DND-41 (cell line): Measurements from ENCODE around the gene USP22.

Experiments used
- ATAC-seq: fragments of 200-7000 bp; cut with Tn5 transposase; 3 replicates; pipeline ENCODE4 v1.9.1; 2021; ENCODE audit warnings: low read depth; ENCODE audit not compliant: insufficient read depth
- DNase-seq: peaks from one replicate; pipeline ENCODE4 v3.0.0-alpha.2; 2020
- H2AFZ ChIP-seq: 2 replicates; pipeline ENCODE4 v1.6.0; 2012; ENCODE audit warnings: low read depth, low read length
- H3K27ac ChIP-seq: 2 replicates; pipeline ENCODE4 v1.5.1; 2012; ENCODE audit warnings: low read length, inconsistent platforms
- H3K27me3 ChIP-seq: fragments of 200-600 bp; sonication (generic); 2 replicates; pipeline ENCODE4 v1.6.0; 2012; ENCODE audit warnings: low read length, mild to moderate bottlenecking, inconsistent platforms; ENCODE audit not compliant: insufficient read depth, poor library complexity
- H3K36me3 ChIP-seq: 2 replicates; pipeline ENCODE4 v1.5.1; 2012; ENCODE audit warnings: low read length, inconsistent platforms; ENCODE audit not compliant: insufficient read depth
- H3K4me1 ChIP-seq: 2 replicates; pipeline ENCODE4 v1.5.1; 2012; ENCODE audit warnings: mild to moderate bottlenecking, low read length; ENCODE audit not compliant: insufficient read depth
- H3K4me2 ChIP-seq: 2 replicates; pipeline ENCODE4 v1.6.0; 2012; ENCODE audit warnings: mild to moderate bottlenecking, moderate library complexity, low read length, inconsistent platforms; ENCODE audit not compliant: insufficient read depth
- H3K4me3 ChIP-seq, 2 experiments: fragments of 200-600 bp in 1 of 2; shearing (Covaris generic) in 1 of 2; 2 replicates each; pipeline ENCODE4 v1.5.1; 2012 to 2016; ENCODE audit warnings: inconsistent platforms in 2 of 2, low read length in 2 of 2, mild to moderate bottlenecking in 2 of 2, low read depth in 1 of 2, moderate library complexity in 1 of 2
- H3K79me2 ChIP-seq: 2 replicates; pipeline ENCODE4 v1.6.0; 2012; ENCODE audit warnings: low read length, inconsistent platforms; ENCODE audit not compliant: insufficient read depth
- H3K9ac ChIP-seq: 2 replicates; pipeline ENCODE4 v1.6.0; 2012; ENCODE audit warnings: low read depth, mild to moderate bottlenecking, inconsistent platforms, low read length, moderate library complexity
- H3K9me3 ChIP-seq: 2 replicates; pipeline ENCODE4 v1.5.1; 2012; ENCODE audit warnings: low read length, moderate library complexity, mild to moderate bottlenecking, inconsistent platforms; ENCODE audit not compliant: insufficient read depth, severe bottlenecking
- H4K20me1 ChIP-seq: 2 replicates; pipeline ENCODE4 v1.6.0; 2012; ENCODE audit warnings: low read length; ENCODE audit not compliant: insufficient read depth
- CTCF ChIP-seq: IDR thresholded peaks from 2 replicates; pipeline ENCODE4 v1.5.1; 2012; ENCODE audit warnings: borderline replicate concordance, low read length, moderate library complexity, mild to moderate bottlenecking; ENCODE audit not compliant: poor library complexity, severe bottlenecking; ENCODE audit errors: extremely low read depth
- EZH2 ChIP-seq: IDR thresholded peaks from 3 replicates; pipeline ENCODE4 v1.6.1; 2012; ENCODE audit warnings: borderline replicate concordance, low read depth, mild to moderate bottlenecking, moderate library complexity, low read length, inconsistent platforms; ENCODE audit not compliant: severe bottlenecking

The USP22 gene

GRCh38 chr17:20992987-20993862 lies 49.6 kb downstream of the USP22 start:
- peaks cover 30% of the 10 kb centered on the region for H4K20me1 ChIP-seq
- H3K4me3 ChIP-seq: no peak overlapping the region
- peak; percentile 68 for ATAC-seq

GRCh38 chr17:20992416-20992815 lies 50.4 kb downstream of the USP22 start:
- H3K9me3 ChIP-seq: no peaks in the 10 kb centered on the region
- H3K9ac ChIP-seq: no peak overlapping the region
- no peak for DNase-seq
- H3K27me3 ChIP-seq: no peaks in the 10 kb centered on the region
- H4K20me1 ChIP-seq: peaks cover 22% of the 10 kb centered on the region
- no peak for ATAC-seq
- H2AFZ ChIP-seq: no peak overlapping the region
- H3K4me1 ChIP-seq: no peaks in the 10 kb centered on the region
- no peak overlapping the region for H3K4me2 ChIP-seq
- H3K36me3 ChIP-seq: no peaks in the 10 kb centered on the region
- TF ChIP-seq CTCF (no peak), EZH2 (no peak)
- H3K79me2 ChIP-seq: no peaks in the 10 kb centered on the region
- no peak overlapping the region for H3K27ac ChIP-seq
- H3K4me3 ChIP-seq: no peak overlapping the region

More at GRCh38 chr17:20992987-20993862, 49.6 kb downstream of the USP22 start:
- no peak overlapping the region for H3K27ac ChIP-seq
- no peak overlapping the region for H3K9ac ChIP-seq
- H3K79me2 ChIP-seq: no peaks in the 10 kb centered on the region
- H3K4me1 ChIP-seq: no peaks in the 10 kb centered on the region
- no peaks in the 10 kb centered on the region for H3K9me3 ChIP-seq
- H3K27me3 ChIP-seq: no peaks in the 10 kb centered on the region
- TF ChIP-seq EZH2 (no peak), CTCF (peak; percentile 88)
- H3K36me3 ChIP-seq: no peaks in the 10 kb centered on the region
- DNase-seq: peak; percentile 70
- H3K4me2 ChIP-seq: no peak overlapping the region
- no peak overlapping the region for H2AFZ ChIP-seq

- H3K4me3 ChIP-seq: no peak overlapping the region
- no peaks in the 10 kb centered on the region for H3K79me2 ChIP-seq
- no peaks in the 10 kb centered on the region for H3K36me3 ChIP-seq
- H3K27me3 ChIP-seq: no peaks in the 10 kb centered on the region
- TF ChIP-seq EZH2: no peak
- TF ChIP-seq CTCF: no peak
- H3K4me1 ChIP-seq: no peaks in the 10 kb centered on the region
- H3K4me2 ChIP-seq: no peak overlapping the region
- no peak overlapping the region for H3K27ac ChIP-seq
- peaks cover 12% of the 10 kb centered on the region for H4K20me1 ChIP-seq
- ATAC-seq (no peak), DNase-seq (no peak)
- no peak overlapping the region for H2AFZ ChIP-seq
- no peak overlapping the region for H3K9ac ChIP-seq
- H3K9me3 ChIP-seq: no peaks in the 10 kb centered on the region
Measured at GRCh38 chr17:20991276-20992037, 51.4 kb downstream of the USP22 start.
